ENCODE data around the gene KCNIP3. TPM values are rescaled to one million over a fixed set of nuclear protein-coding genes. Genes with fewer than 3 reads are reported as not detected.

The KCNIP3 gene
- total RNA-seq, 1 experiment from 2014 or later = 4.5 TPM

- Histone ChIP-seq H3K4me1 (replicated peaks; ENCODE audit: insufficient read depth) (no peaks in the 10 kb centered on the region), H3K9me2 (ENCODE audit: insufficient read depth) (no peaks in the 10 kb centered on the region), H3K79me2 (ENCODE audit: low read depth) (no peaks in the 10 kb centered on the region), H3K9me3 (ENCODE audit: insufficient read depth, low read depth) (no peaks in the 10 kb centered on the region), H3K4me2 (no peak overlapping the region), H3K27ac (no peak overlapping the region), H2AFZ (no peak overlapping the region), H4K20me1 (ENCODE audit: insufficient read depth) (no peaks in the 10 kb centered on the region), H3K27me3 (ENCODE audit: insufficient read depth, low read depth) (peaks cover 80% of the 10 kb centered on the region), H3F3A (ENCODE audit: insufficient read depth, low read depth) (no peaks in the 10 kb centered on the region), H3K36me3 (ENCODE audit: low read depth) (no peaks in the 10 kb centered on the region), H3K4me3 (no peak overlapping the region)
- ChIA-PET POLR2A (ENCODE audit: unreplicated experiment) (no interaction called here), CTCF (no interaction called here)
- BruUV-seq (replicated peaks) = no TSS peak
- DNase-seq = no peak
- intact Hi-C loops (cut with micrococcal nuclease; ENCODE audit: unreplicated experiment) = no loop called here
- no peak for TF ChIP-seq EZH2 (IDR thresholded peaks at IDR 0.05; ENCODE audit: low read depth)
- TF ChIP-seq CTCF (conservative IDR thresholded peaks at IDR 0.05) = no peak
Measured at GRCh38 chr2:95361216-95361980, 64.3 kb downstream of the KCNIP3 start.

GRCh38 chr2:95362486-95362885 lies 65.3 kb downstream of the KCNIP3 start:
- no peaks in the 10 kb centered on the region for H3F3A ChIP-seq (ENCODE audit: insufficient read depth, low read depth)
- H3K4me3 ChIP-seq = no peak overlapping the region
- H3K36me3 ChIP-seq (ENCODE audit: low read depth) = no peaks in the 10 kb centered on the region
- no peak overlapping the region for H2AFZ ChIP-seq
- H4K20me1 ChIP-seq (ENCODE audit: insufficient read depth) = no peaks in the 10 kb centered on the region
- no peak for TF ChIP-seq EZH2 (IDR thresholded peaks at IDR 0.05; ENCODE audit: low read depth)
- POLR2A ChIA-PET (ENCODE audit: unreplicated experiment) = no interaction called here
- no peak for DNase-seq
- H3K4me1 ChIP-seq (replicated peaks; ENCODE audit: insufficient read depth) = no peaks in the 10 kb centered on the region
- intact Hi-C loops (cut with micrococcal nuclease; ENCODE audit: unreplicated experiment) = no loop called here
- no peak overlapping the region for H3K4me2 ChIP-seq
- CTCF ChIA-PET = interaction anchor here (0.5 kb wide), 1 partner anchor 10 kb away, joined by 4 read pairs; no protein-coding TSS in a partner anchor
- no TSS peak for BruUV-seq (replicated peaks)
- H3K27ac ChIP-seq = no peak overlapping the region
- no peaks in the 10 kb centered on the region for H3K9me2 ChIP-seq (ENCODE audit: insufficient read depth)
- peaks cover 80% of the 10 kb centered on the region for H3K27me3 ChIP-seq (ENCODE audit: insufficient read depth, low read depth)
- no peaks in the 10 kb centered on the region for H3K9me3 ChIP-seq (ENCODE audit: insufficient read depth, low read depth)
- no peaks in the 10 kb centered on the region for H3K79me2 ChIP-seq (ENCODE audit: low read depth)

- intact Hi-C loops (cut with micrococcal nuclease; ENCODE audit: unreplicated experiment) = no loop called here
- no peak for TF ChIP-seq EZH2 (IDR thresholded peaks at IDR 0.05; ENCODE audit: low read depth)
- TF ChIP-seq CTCF (conservative IDR thresholded peaks at IDR 0.05) = no peak
- no TSS peak for BruUV-seq (replicated peaks)
- Histone ChIP-seq H3K4me1 (replicated peaks; ENCODE audit: insufficient read depth) (no peaks in the 10 kb centered on the region), H4K20me1 (ENCODE audit: insufficient read depth) (no peaks in the 10 kb centered on the region), H3F3A (ENCODE audit: insufficient read depth, low read depth) (no peaks in the 10 kb centered on the region), H3K27ac (no peak overlapping the region), H3K9me2 (ENCODE audit: insufficient read depth) (no peaks in the 10 kb centered on the region), H3K27me3 (ENCODE audit: insufficient read depth, low read depth) (peaks cover 82% of the 10 kb centered on the region), H3K4me2 (no peak overlapping the region), H3K4me3 (no peak overlapping the region), H3K79me2 (ENCODE audit: low read depth) (no peaks in the 10 kb centered on the region), H2AFZ (no peak overlapping the region), H3K36me3 (ENCODE audit: low read depth) (no peaks in the 10 kb centered on the region), H3K9me3 (ENCODE audit: insufficient read depth, low read depth) (no peaks in the 10 kb centered on the region)
- no peak for DNase-seq
- POLR2A ChIA-PET (ENCODE audit: unreplicated experiment) = no interaction called here
- CTCF ChIA-PET = no interaction called here
Measured at GRCh38 chr2:95366514-95366913, 69.4 kb downstream of the KCNIP3 start.
